Epithelial cell of esophagus (primary cell): Measurements from ENCODE around the gene KYAT1.

Experiments used
- DNase-seq: peaks from one replicate; pipeline ENCODE4 v3.0.0; 2010; ENCODE audit warnings: low read depth
- H3K4me3 ChIP-seq: 2 replicates; pipeline ENCODE4 v1.5.1; 2011; ENCODE audit warnings: mild to moderate bottlenecking, low read length, control low read depth
- TF ChIP-seq, protein P1 (sequence below): IDR thresholded peaks from 2 replicates; pipeline ENCODE4 v1.5.1; 2011; ENCODE audit warnings: low read depth, mild to moderate bottlenecking, low read length, control low read depth, inconsistent platforms; ENCODE audit not compliant: insufficient read depth; ENCODE audit errors: missing control alignments

Gene KYAT1

DNA sequence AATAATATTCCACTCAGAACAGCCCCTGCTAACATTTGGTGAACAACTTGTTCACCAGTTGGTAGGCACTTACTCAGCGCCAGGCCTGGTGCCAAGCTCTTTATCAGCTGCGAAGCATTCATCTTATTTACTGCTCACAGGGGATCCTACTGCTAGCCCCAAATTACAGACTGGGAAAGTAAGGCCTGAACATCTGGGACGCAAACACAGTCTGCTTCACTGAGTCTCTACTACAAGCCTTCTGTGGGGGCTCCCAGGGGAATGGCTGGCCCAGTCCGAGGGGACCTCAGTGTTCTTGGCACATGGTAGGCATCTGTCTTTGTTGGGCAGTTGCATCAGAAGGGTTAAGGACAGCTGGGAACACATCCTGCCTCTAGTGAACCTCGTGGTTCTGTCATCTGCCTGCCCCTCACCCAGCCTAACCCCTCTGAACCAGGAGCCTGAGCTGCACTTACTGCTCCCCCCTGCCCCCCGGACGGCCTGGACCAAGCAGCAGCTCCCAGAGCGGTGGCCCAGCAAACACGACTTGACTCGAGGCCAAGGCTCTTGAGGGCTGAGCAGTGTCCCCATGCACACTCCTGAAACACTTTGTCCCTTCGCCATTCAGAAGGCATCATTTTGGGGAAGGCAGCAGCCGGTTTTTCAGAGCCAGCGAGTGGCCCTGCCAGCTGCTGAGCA lies 38.8 kb upstream of the KYAT1 start, which contains the start of gene PHYHD1:
TSS of gene PHYHD1 (plus strand) at position 602 of the 678 bp plus-strand sequence. CDS start 1,342 bp downstream, outside the sequence.
- DNase-seq = peak; percentile 64
- TF ChIP-seq, protein P1, sequence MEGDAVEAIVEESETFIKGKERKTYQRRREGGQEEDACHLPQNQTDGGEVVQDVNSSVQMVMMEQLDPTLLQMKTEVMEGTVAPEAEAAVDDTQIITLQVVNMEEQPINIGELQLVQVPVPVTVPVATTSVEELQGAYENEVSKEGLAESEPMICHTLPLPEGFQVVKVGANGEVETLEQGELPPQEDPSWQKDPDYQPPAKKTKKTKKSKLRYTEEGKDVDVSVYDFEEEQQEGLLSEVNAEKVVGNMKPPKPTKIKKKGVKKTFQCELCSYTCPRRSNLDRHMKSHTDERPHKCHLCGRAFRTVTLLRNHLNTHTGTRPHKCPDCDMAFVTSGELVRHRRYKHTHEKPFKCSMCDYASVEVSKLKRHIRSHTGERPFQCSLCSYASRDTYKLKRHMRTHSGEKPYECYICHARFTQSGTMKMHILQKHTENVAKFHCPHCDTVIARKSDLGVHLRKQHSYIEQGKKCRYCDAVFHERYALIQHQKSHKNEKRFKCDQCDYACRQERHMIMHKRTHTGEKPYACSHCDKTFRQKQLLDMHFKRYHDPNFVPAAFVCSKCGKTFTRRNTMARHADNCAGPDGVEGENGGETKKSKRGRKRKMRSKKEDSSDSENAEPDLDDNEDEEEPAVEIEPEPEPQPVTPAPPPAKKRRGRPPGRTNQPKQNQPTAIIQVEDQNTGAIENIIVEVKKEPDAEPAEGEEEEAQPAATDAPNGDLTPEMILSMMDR = no peak
- no peak within 1 kb of the TSS for H3K4me3 ChIP-seq

DNA sequence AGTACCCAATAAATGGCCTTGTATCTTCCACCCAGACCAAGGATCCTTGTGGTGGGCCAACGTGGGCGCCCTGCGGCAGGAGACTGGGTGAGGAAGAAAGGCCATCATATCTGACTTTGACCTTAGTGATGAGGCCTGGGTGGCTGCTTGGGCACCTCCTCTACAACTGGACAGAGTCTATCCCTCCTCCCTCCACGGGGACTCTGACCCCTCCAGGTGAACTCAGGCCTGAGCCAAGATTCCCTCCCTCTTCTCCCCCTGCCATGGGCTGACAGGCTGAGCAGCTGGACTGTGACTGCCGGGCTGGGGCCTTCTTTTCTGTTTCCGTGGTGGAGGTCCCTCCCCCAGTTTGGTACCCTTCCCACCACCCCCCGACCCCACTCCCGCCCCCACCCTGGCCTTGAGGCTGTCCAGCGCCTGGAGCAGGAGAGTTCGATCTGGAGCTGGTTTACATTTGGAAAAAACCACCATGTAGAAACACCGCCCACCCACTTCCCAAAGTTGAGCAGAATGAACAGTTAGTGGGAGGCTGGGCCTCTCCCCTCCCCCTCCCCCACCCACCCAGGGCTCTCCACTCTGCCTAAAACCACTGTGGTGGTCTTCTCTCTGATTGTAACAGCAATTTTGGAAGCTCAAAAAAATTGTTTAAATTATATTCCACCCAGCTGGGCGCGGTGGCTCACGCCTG lies 37.8 kb upstream of the KYAT1 start:
- DNase-seq = no peak
- no peak overlapping the region for H3K4me3 ChIP-seq
- TF ChIP-seq, protein P1 = no peak

DNA sequence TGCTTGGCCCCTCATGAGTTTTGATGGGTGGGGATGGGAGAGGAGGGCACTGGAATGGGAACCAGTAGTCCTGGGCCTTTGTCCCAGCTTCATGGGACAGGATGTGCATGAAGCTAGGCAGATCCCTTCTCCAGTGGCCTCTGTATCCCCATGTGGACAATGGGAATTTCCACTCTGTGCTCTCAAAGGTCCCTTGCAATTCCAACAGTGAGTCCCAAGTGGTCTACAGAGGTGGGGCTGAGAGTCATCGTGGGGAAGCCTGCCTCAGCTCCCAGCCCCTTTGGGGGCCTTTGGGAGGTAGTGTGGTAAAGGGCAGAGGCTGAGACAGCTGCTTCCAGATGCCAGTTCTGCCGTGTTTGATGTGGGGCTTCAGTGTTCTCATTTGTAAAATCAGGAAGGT lies 37.2 kb upstream of the KYAT1 start:
- TF ChIP-seq, protein P1 = no peak
- H3K4me3 ChIP-seq = no peak overlapping the region
- DNase-seq = no peak

DNA sequence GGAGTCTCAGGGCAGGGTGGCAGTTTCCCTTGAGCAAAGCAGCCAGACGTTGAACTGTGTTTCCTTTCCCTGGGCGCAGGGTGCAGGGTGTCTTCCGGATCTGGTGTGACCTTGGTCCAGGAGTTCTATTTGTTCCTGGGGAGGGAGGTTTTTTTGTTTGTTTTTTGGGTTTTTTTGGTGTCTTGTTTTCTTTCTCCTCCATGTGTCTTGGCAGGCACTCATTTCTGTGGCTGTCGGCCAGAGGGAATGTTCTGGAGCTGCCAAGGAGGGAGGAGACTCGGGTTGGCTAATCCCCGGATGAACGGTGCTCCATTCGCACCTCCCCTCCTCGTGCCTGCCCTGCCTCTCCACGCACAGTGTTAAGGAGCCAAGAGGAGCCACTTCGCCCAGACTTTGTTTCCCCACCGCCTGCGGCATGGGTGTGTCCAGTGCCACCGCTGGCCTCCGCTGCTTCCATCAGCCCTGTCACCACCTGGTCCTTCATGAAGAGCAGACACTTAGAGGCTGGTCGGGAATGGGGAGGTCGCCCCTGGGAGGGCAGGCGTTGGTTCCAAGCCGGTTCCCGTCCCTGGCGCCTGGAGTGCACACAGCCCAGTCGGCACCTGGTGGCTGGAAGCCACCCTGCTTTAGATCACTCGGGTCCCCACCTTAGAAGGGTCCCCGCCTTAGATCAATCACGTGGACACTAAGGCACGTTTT lies 35.5 kb upstream of the KYAT1 start:
- TF ChIP-seq, protein P1 = no peak
- H3K4me3 ChIP-seq = no peak overlapping the region
- DNase-seq = peak; percentile 59

DNA sequence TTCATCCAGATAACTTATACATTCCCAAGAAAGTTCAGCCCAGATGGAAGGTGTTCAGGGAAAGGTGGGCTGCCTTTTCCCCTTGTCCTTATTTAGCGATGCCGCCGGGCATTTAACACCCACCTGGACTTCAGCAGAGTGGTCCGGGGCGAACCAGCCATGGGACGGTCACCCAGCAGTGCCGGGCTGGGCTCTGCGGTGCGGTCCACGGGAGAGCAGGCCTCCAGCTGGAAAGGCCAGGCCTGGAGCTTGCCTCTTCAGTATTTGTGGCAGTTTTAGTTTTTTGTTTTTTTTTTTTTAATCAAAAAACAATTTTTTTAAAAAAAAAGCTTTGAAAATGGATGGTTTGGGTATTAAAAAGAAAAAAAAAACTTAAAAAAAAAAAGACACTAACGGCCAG lies 35.0 kb upstream of the KYAT1 start:
- TF ChIP-seq, protein P1 = no peak
- H3K4me3 ChIP-seq = no peak overlapping the region
- DNase-seq = no peak

DNA sequence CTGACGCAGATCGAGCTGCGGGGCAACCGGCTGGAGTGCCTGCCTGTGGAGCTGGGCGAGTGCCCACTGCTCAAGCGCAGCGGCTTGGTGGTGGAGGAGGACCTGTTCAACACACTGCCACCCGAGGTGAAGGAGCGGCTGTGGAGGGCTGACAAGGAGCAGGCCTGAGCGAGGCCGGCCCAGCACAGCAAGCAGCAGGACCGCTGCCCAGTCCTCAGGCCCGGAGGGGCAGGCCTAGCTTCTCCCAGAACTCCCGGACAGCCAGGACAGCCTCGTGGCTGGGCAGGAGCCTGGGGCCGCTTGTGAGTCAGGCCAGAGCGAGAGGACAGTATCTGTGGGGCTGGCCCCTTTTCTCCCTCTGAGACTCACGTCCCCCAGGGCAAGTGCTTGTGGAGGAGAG lies 34.5 kb upstream of the KYAT1 start:
- no peak overlapping the region for H3K4me3 ChIP-seq

More for the DNA sequence above, 34.5 kb upstream of the KYAT1 start:
- TF ChIP-seq, protein P1 = no peak
- DNase-seq = peak; percentile 44
